B cell (primary cell): ENCODE data around the gene ARL11.

Source experiments
- CTCF ChIP-seq: fragments of 200-600 bp; IDR thresholded peaks from one replicate; pipeline ENCODE4 v1.8.0; 2022; ENCODE audit warnings: antibody characterized with exemption, mild to moderate bottlenecking
- EZH2 ChIP-seq: IDR thresholded peaks from 2 replicates; pipeline ENCODE4 v1.6.1; 2012; ENCODE audit warnings: borderline replicate concordance, low read depth, mild to moderate bottlenecking, moderate library complexity, low read length; ENCODE audit not compliant: insufficient read depth, poor library complexity, severe bottlenecking

- TF ChIP-seq CTCF (no peak), EZH2 (no peak)
These were observed 2.8 kb upstream of the ARL11 start for GRCh38 chr13:49625392-49626079.
